ENCODE data around the gene PFN4. TPM values are rescaled to one million over a fixed set of nuclear protein-coding genes. Genes with fewer than 3 reads are reported as not detected.

PFN4 gene
- total RNA-seq, 3 donors from 2014 or later: not detected

GRCh38 chr2:24076849-24077534 is 46.1 kb downstream of the PFN4 start:
- ATAC-seq: peak; percentile 9
- no peaks in the 10 kb centered on the region for H3K36me3 ChIP-seq (ENCODE audit: low read depth)
- intact Hi-C loops (cut with DNase I, micrococcal nuclease): loop anchor here in 1 of 2 donors (5.0 kb wide), 1 partner anchor 150 kb away; the partner anchor contains the start of gene ATAD2B
- H3K9me3 ChIP-seq: no peaks in the 10 kb centered on the region
- no peak for TF ChIP-seq CTCF (IDR thresholded peaks at IDR 0.05)
- DNase-seq: peak in 1 of 3 donors; percentile 65
- peaks cover 19% of the 10 kb centered on the region for H3K4me1 ChIP-seq (ENCODE audit: low read depth)
- H3K4me3 ChIP-seq: peak overlapping the region; percentile 24

GRCh38 chr2:24075915-24076848 is 47.0 kb downstream of the PFN4 start, which contains the start of gene SF3B6:
Gene SF3B6 (minus strand): TSS chr2:24076326. CDS start chr2:24076229, 97 bp downstream.
- Histone ChIP-seq H3K4me1 (ENCODE audit: low read depth) (peaks cover 19% of the 10 kb centered on the region), H3K4me3 (peak within 1 kb of the TSS; percentile 64), H3K9me3 (no peaks in the 10 kb centered on the region), H3K36me3 (ENCODE audit: low read depth) (no peaks in the 10 kb centered on the region)
- no peak for TF ChIP-seq CTCF (IDR thresholded peaks at IDR 0.05)
- peak; percentile 100 for DNase-seq
- intact Hi-C loops (cut with DNase I, micrococcal nuclease): loop anchor here in 1 of 2 donors (5.0 kb wide), 1 partner anchor 149 kb away; the partner anchor contains the start of gene ATAD2B
- peak; percentile 88 for ATAC-seq

DNA sequence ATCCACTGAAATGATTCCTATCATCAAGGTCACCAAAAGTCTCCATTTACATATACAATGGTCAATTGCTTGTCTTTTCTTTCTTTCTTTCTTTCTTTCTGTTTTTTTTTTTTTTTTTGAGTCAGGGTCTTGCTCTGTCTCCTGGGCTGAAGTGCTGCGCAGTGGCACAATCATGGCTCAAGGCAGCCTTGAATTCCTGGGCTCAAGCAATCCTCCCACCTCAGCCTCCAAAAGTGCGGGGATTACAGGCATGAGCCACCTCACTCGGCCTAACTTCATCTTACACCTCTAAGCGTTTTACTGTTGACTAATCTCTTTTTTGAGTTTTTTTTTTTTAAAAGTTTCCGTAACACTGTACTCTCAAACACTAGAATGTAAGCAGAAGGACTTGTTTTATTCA is 47.9 kb downstream of the PFN4 start:
- Histone ChIP-seq H3K4me1 (ENCODE audit: low read depth) (peaks cover 19% of the 10 kb centered on the region), H3K36me3 (ENCODE audit: low read depth) (no peaks in the 10 kb centered on the region), H3K4me3 (peak overlapping the region; percentile 64), H3K9me3 (no peaks in the 10 kb centered on the region)
- no peak for TF ChIP-seq CTCF (IDR thresholded peaks at IDR 0.05)
- ATAC-seq (no peak), DNase-seq (peak in 1 of 3 donors; percentile 10)
- intact Hi-C loops (cut with DNase I, micrococcal nuclease): loop anchor here in 1 of 2 donors (5.0 kb wide), 1 partner anchor 148 kb away; the partner anchor contains the start of gene ATAD2B

- TF ChIP-seq CTCF (IDR thresholded peaks at IDR 0.05): no peak
- intact Hi-C loops (cut with DNase I, micrococcal nuclease): loop anchor here in 1 of 2 donors (5.0 kb wide), 1 partner anchor 147 kb away; the partner anchor contains the start of gene ATAD2B
- Histone ChIP-seq H3K9me3 (no peaks in the 10 kb centered on the region), H3K4me3 (no peak overlapping the region), H3K4me1 (ENCODE audit: low read depth) (peaks cover 19% of the 10 kb centered on the region), H3K36me3 (ENCODE audit: low read depth) (no peaks in the 10 kb centered on the region)
- ATAC-seq (no peak), DNase-seq (no peak)
These were observed 49.3 kb downstream of the PFN4 start for GRCh38 chr2:24073816-24074215.

- no peak for ATAC-seq
These were observed 50.9 kb downstream of the PFN4 start for GRCh38 chr2:24072259-24072658.

More at GRCh38 chr2:24072259-24072658, 50.9 kb downstream of the PFN4 start:
- no peak overlapping the region for H3K4me3 ChIP-seq
- no peak for TF ChIP-seq CTCF (IDR thresholded peaks at IDR 0.05)
- H3K36me3 ChIP-seq (ENCODE audit: low read depth): no peaks in the 10 kb centered on the region
- no peaks in the 10 kb centered on the region for H3K9me3 ChIP-seq
- no peak for DNase-seq
- intact Hi-C loops (cut with DNase I, micrococcal nuclease): loop anchor here in 1 of 2 donors (5.0 kb wide), 1 partner anchor 145 kb away; the partner anchor contains the start of gene ATAD2B
- peaks cover 12% of the 10 kb centered on the region for H3K4me1 ChIP-seq (ENCODE audit: low read depth)

Data from mucosa of descending colon (tissue), 3 donors.